Measurements from ENCODE around the gene PRKCZ. TPM values are rescaled to one million over a fixed set of nuclear protein-coding genes. Genes with fewer than 3 reads are reported as not detected.

The PRKCZ gene
- total RNA-seq, 2 experiments from 2014 or later, result 17.8 to 19.0 TPM

DNA sequence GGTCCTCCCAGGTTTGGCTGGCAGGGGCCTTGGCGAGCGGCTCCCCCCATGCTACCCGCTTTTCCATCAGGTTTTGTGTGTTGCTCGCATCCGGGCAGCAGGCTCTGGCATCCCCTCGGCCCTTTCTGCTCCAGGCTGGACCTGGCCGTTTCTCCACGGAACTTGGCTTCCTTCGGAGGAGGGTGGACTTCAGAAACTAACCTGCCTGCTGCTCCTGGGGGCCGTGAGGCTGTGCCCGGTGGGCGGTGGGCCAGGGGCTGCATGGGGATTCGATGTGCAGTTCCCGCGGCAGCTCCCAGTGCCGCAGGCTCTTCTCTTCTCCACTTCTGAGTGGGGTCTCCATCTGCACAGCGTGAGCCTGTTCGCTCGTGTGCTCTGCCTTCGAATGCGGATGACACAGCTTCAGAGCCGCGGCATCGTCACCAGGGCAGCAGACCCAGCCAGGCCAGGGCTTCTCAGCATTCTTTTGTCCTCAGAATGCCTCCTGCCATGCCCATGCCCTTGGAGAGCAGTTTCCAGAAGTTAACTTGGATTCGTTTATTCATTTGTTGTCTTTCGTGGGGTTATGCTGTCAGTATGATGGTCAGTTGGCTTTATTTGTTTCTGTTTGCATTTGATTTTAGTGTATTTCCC lies 36.4 kb downstream of the PRKCZ start:
- H3K36me3 Mint-ChIP-seq (ENCODE audit: low read depth), result no peaks in the 10 kb centered on the region
- H3K9me3 Mint-ChIP-seq, result no peaks in the 10 kb centered on the region
- H3K4me3 Mint-ChIP-seq, result no peak overlapping the region
- intact Hi-C loops (cut with DNase I, micrococcal nuclease), result no loop called here
- CTCF ChIA-PET, result no interaction called here
- no peaks in the 10 kb centered on the region for H3K27me3 ChIP-seq (ENCODE audit: control insufficient read depth in 1 of 2, insufficient read depth in 2 of 2, low read length in 2 of 2)
- DNase-seq (no peak), ATAC-seq (ENCODE audit: poor library complexity) (no peak)
- H3K4me1 Mint-ChIP-seq (ENCODE audit: low read depth), result no peaks in the 10 kb centered on the region
- H3K27me3 Mint-ChIP-seq, result no peaks in the 10 kb centered on the region
- no peak overlapping the region for H3K27ac Mint-ChIP-seq
- POLR2A ChIA-PET, result no interaction called here
- TF ChIP-seq, protein P1, sequence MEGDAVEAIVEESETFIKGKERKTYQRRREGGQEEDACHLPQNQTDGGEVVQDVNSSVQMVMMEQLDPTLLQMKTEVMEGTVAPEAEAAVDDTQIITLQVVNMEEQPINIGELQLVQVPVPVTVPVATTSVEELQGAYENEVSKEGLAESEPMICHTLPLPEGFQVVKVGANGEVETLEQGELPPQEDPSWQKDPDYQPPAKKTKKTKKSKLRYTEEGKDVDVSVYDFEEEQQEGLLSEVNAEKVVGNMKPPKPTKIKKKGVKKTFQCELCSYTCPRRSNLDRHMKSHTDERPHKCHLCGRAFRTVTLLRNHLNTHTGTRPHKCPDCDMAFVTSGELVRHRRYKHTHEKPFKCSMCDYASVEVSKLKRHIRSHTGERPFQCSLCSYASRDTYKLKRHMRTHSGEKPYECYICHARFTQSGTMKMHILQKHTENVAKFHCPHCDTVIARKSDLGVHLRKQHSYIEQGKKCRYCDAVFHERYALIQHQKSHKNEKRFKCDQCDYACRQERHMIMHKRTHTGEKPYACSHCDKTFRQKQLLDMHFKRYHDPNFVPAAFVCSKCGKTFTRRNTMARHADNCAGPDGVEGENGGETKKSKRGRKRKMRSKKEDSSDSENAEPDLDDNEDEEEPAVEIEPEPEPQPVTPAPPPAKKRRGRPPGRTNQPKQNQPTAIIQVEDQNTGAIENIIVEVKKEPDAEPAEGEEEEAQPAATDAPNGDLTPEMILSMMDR (IDR thresholded peaks at IDR 0.05), result no peak
- H3K4me3 ChIP-seq (ENCODE audit: low read length), result no peak overlapping the region
- no peaks in the 10 kb centered on the region for H3K4me1 ChIP-seq (ENCODE audit: insufficient read depth, low read length)
- no peak overlapping the region for H3K27ac ChIP-seq (ENCODE audit: low read depth in 1 of 2, low read length in 2 of 2)
- no peaks in the 10 kb centered on the region for H3K9me3 ChIP-seq (ENCODE audit: control insufficient read depth in 1 of 2, insufficient read depth in 1 of 2, low read length in 2 of 2)
- no peaks in the 10 kb centered on the region for H3K36me3 ChIP-seq (ENCODE audit: insufficient read depth, low read length)

DNA sequence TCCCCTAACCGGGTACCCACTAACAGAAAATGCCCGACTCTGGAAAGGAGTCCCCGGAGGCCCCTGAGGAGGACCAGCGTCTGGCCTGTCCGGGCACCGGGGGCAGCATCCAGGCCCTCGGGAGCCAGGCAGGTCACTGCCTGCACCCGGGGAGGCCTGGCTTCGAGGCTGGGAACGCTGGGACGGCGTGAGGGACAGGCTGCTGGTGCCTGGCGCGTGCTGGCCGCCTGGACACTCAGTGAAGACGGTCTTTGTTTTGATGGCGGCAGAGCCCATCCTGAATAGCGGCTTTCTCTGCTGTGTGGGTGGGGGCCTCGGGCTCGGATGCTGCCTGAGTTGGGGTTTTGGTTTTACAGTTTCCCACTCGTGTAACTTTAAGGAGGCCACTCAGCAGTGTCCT lies 37.6 kb downstream of the PRKCZ start:
- intact Hi-C loops (cut with DNase I, micrococcal nuclease), result no loop called here
- H3K4me1 ChIP-seq (ENCODE audit: insufficient read depth, low read length), result no peaks in the 10 kb centered on the region
- POLR2A ChIA-PET, result no interaction called here
- no peak overlapping the region for H3K4me3 ChIP-seq (ENCODE audit: low read length)
- Mint-ChIP-seq H3K27ac (no peak overlapping the region), H3K4me1 (ENCODE audit: low read depth) (no peaks in the 10 kb centered on the region), H3K27me3 (no peaks in the 10 kb centered on the region), H3K4me3 (no peak overlapping the region), H3K36me3 (ENCODE audit: low read depth) (no peaks in the 10 kb centered on the region), H3K9me3 (no peaks in the 10 kb centered on the region)
- CTCF ChIA-PET, result no interaction called here
- DNase-seq, result no peak
- TF ChIP-seq, protein P1 (IDR thresholded peaks at IDR 0.05), result no peak
- no peak for ATAC-seq (ENCODE audit: poor library complexity)
- H3K9me3 ChIP-seq (ENCODE audit: control insufficient read depth in 1 of 2, insufficient read depth in 1 of 2, low read length in 2 of 2), result no peaks in the 10 kb centered on the region
- H3K36me3 ChIP-seq (ENCODE audit: insufficient read depth, low read length), result peaks cover 3% of the 10 kb centered on the region
- H3K27me3 ChIP-seq (ENCODE audit: control insufficient read depth in 1 of 2, insufficient read depth in 2 of 2, low read length in 2 of 2), result no peaks in the 10 kb centered on the region
- H3K27ac ChIP-seq (ENCODE audit: low read depth in 1 of 2, low read length in 2 of 2), result no peak overlapping the region

DNA sequence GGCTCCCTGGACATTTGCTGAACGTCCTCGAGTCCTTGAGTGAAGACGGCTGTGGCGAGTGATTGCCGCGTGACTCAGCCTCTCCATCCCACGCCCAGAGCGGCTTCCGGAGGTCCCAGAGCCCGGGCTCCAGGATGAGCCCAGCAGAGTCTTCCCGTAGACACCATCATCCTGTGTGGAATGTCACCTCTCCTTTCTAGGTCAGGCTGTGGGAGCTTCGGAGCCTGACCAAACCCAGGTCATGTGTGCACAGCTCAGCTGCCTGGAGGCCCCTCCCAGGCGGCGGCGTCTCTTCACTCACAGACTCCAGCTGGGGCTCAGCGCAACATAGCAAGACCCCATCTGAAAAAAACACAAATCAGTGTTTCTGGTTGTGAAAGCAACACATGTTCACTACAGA lies 38.2 kb downstream of the PRKCZ start:
- Mint-ChIP-seq H3K27me3 (no peaks in the 10 kb centered on the region), H3K27ac (no peak overlapping the region), H3K9me3 (no peaks in the 10 kb centered on the region), H3K36me3 (ENCODE audit: low read depth) (no peaks in the 10 kb centered on the region), H3K4me1 (ENCODE audit: low read depth) (no peaks in the 10 kb centered on the region), H3K4me3 (no peak overlapping the region)
- Histone ChIP-seq H3K9me3 (ENCODE audit: control insufficient read depth in 1 of 2, insufficient read depth in 1 of 2, low read length in 2 of 2) (no peaks in the 10 kb centered on the region), H3K4me1 (ENCODE audit: insufficient read depth, low read length) (no peaks in the 10 kb centered on the region), H3K4me3 (ENCODE audit: low read length) (no peak overlapping the region), H3K27me3 (ENCODE audit: control insufficient read depth in 1 of 2, insufficient read depth in 2 of 2, low read length in 2 of 2) (no peaks in the 10 kb centered on the region), H3K27ac (ENCODE audit: low read depth in 1 of 2, low read length in 2 of 2) (no peak overlapping the region), H3K36me3 (ENCODE audit: insufficient read depth, low read length) (peaks cover 3% of the 10 kb centered on the region)
- intact Hi-C loops (cut with DNase I, micrococcal nuclease), result no loop called here
- no peak for DNase-seq
- POLR2A ChIA-PET, result no interaction called here
- CTCF ChIA-PET, result no interaction called here
- TF ChIP-seq, protein P1 (IDR thresholded peaks at IDR 0.05), result no peak
- ATAC-seq (ENCODE audit: poor library complexity), result no peak
